HepG2 (cell line): ENCODE data around the gene ASPRV1. TPM values are rescaled to one million over a fixed set of nuclear protein-coding genes. Genes with fewer than 3 reads are reported as not detected.

Experiments used
- EED ChIP-seq: sonication (generic); formaldehyde crosslinking; IDR thresholded peaks from 2 replicates; pipeline ENCODE4 v1.5.0; 2020; ENCODE audit warnings: mild to moderate bottlenecking, missing genetic modification reagents
- HOXA5 ChIP-seq: sonication (generic); formaldehyde crosslinking; IDR thresholded peaks from 2 replicates; pipeline ENCODE4 v1.4.0; 2020; ENCODE audit warnings: missing genetic modification reagents
- IRX3 ChIP-seq: sonication (generic); formaldehyde crosslinking; IDR thresholded peaks from 2 replicates; pipeline ENCODE4 v1.8.1; 2023; ENCODE audit warnings: mild to moderate bottlenecking, low read depth, missing genetic modification reagents, borderline replicate concordance
- MYNN ChIP-seq: sonication (generic); formaldehyde crosslinking; IDR thresholded peaks from 2 replicates; pipeline ENCODE4 v1.4.0; 2020; ENCODE audit warnings: mild to moderate bottlenecking, low read depth, missing genetic modification reagents
- ZNF224 ChIP-seq: sonication (generic); formaldehyde crosslinking; IDR thresholded peaks from 2 replicates; pipeline ENCODE4 v1.5.0; 2020; ENCODE audit warnings: mild to moderate bottlenecking, missing genetic modification reagents
- ZNF563 ChIP-seq: sonication (generic); formaldehyde crosslinking; IDR thresholded peaks from 2 replicates; pipeline ENCODE4 v1.8.0; 2022; ENCODE audit warnings: mild to moderate bottlenecking, moderate library complexity, missing genetic modification reagents
- ZNF605 ChIP-seq: sonication (generic); formaldehyde crosslinking; IDR thresholded peaks from 2 replicates; pipeline ENCODE4 v1.8.0; 2022; ENCODE audit warnings: mild to moderate bottlenecking, missing genetic modification reagents
- ZNF713 ChIP-seq: sonication (generic); formaldehyde crosslinking; IDR thresholded peaks from 2 replicates; pipeline ENCODE4 v1.4.0; 2020; ENCODE audit warnings: mild to moderate bottlenecking, missing genetic modification reagents
- ZNF878 ChIP-seq: sonication (generic); formaldehyde crosslinking; IDR thresholded peaks from 2 replicates; pipeline ENCODE4 v1.8.1; 2023; ENCODE audit warnings: mild to moderate bottlenecking, missing genetic modification reagents, moderate library complexity
- polyA plus RNA-seq, 8 experiments: library from polyadenylated mRNA; depleted of rRNA in 3 of 8; stranded (reverse) in 7 of 8; unstranded in 1 of 8; fragments of >200 nt; fragmentation: Illumina TruSeq in 4 of 8; extraction: Trizol in 4 of 8; gene quantifications; 2 replicates each; pipeline versions ENCODE4 v1.2.1 to v1.2.3, GENCODE V29; 2011 to 2016; ENCODE audit warnings: low read depth in 4 of 8, missing spikeins in 1 of 8, mixed read lengths in 1 of 8; ENCODE audit not compliant: insufficient read depth in 1 of 8
- total RNA-seq, 5 experiments: library from RNA; depleted of rRNA; stranded (reverse); fragments of >200 nt; fragmentation: Illumina TruSeq; extraction: Trizol; gene quantifications; 2 replicates each; pipeline ENCODE4 v1.2.3, GENCODE V29; 2016; ENCODE audit warnings: low read depth in 1 of 5
- TF ChIP-seq, protein P1 (sequence below): IDR thresholded peaks from 2 replicates; pipeline ENCODE4 v1.6.1; 2016; ENCODE audit warnings: missing genetic modification reagents, missing compliant biosample characterization
- TF ChIP-seq, protein P2 (sequence below): sonication (generic); formaldehyde crosslinking; IDR thresholded peaks from 2 replicates; pipeline ENCODE4 v1.9.0; 2022; ENCODE audit warnings: missing genetic modification reagents, mild to moderate bottlenecking, borderline replicate concordance
- TF ChIP-seq, protein P3 (sequence below), 2 experiments: sonication (generic) in 1 of 2; formaldehyde crosslinking in 1 of 2; IDR thresholded peaks; 2 replicates each; pipeline versions ENCODE4 v1.6.1 to v1.9.0; 2014 to 2022; ENCODE audit warnings: antibody characterized with exemption in 1 of 2, borderline replicate concordance in 1 of 2, inconsistent platforms in 1 of 2, low read depth in 1 of 2, missing genetic modification reagents in 1 of 2

ASPRV1 gene
- total and polyA plus RNA-seq, 2 of the 13 experiments (the other 11 are each of a cell fraction or from before 2014, with no cell fraction given), result 0.40 to 0.48 TPM

DNA sequence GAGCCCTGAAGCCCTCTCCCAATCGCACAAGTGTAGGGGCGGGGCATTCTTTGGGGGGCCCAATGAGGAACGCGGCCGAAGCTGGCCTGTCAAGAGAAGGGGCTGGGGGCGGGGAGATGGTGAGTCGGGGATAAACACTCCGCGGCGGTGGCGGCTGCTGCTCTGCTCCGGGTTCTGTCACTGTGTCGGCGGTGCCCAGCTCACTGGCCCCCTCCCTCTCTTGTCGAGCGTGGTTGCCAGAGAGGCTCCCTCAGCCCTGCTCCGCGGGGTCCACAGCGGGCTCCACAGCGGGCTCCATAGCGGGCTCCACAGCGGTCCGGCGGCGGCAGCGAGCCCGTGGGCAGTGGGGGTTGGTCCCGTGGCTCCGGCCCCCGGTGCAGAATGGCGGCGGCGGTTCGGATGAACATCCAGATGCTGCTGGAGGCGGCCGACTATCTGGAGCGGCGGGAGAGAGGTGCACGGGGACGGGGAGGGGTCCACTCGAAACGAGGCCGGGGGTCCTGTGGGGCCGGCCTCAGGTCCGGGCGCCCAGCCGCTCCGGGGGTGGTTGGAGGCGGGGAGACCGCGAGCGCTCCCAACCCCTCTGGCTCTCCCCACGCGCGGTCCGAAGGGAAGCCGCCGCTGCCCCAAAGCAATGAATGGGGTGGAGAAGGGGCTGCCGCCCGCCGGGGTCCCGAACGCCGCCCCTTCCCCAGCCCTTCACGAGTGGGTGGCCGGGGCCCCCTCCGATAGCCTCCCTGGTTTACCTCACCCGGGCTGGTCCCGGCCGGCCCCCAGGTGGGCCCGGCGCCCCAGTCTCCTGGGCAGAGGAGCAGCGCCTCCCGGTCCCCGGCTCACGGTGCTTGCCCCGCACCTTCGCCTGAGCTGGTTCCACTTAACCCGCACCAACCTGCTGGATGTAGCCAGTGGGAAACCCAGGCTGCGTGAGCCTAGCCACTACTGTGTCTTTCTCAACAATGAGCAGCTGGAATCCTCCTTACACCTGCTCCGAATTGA lies 46.2 kb downstream of the ASPRV1 start, which contains the start of gene MXD1 (continued):
- TF ChIP-seq ZNF563, result peak; percentile 50; the same call in 1 of the 2 replicates
- no peak for TF ChIP-seq IRX3 (CRISPR knock-in tag)
- no peak for TF ChIP-seq ZNF713 (CRISPR knock-in tag)
- TF ChIP-seq ZNF878, result no peak
- TF ChIP-seq HOXA5 (CRISPR knock-in tag), result no peak
- no peak for TF ChIP-seq ZNF224 (CRISPR knock-in tag)
- TF ChIP-seq, protein P1, sequence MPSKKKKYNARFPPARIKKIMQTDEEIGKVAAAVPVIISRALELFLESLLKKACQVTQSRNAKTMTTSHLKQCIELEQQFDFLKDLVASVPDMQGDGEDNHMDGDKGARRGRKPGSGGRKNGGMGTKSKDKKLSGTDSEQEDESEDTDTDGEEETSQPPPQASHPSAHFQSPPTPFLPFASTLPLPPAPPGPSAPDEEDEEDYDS (CRISPR knock-in tag), result peak; percentile 89
- TF ChIP-seq, protein P2, sequence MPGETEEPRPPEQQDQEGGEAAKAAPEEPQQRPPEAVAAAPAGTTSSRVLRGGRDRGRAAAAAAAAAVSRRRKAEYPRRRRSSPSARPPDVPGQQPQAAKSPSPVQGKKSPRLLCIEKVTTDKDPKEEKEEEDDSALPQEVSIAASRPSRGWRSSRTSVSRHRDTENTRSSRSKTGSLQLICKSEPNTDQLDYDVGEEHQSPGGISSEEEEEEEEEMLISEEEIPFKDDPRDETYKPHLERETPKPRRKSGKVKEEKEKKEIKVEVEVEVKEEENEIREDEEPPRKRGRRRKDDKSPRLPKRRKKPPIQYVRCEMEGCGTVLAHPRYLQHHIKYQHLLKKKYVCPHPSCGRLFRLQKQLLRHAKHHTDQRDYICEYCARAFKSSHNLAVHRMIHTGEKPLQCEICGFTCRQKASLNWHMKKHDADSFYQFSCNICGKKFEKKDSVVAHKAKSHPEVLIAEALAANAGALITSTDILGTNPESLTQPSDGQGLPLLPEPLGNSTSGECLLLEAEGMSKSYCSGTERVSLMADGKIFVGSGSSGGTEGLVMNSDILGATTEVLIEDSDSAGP (CRISPR knock-in tag), result peak; percentile 1; the same call in 1 of the 2 replicates
- peak; percentile 39; the same call in 1 of the 2 replicates for TF ChIP-seq EED (CRISPR knock-in tag)
- TF ChIP-seq ZNF605, result peak; percentile 6; the same call in 1 of the 2 replicates
- TF ChIP-seq, protein P3, sequence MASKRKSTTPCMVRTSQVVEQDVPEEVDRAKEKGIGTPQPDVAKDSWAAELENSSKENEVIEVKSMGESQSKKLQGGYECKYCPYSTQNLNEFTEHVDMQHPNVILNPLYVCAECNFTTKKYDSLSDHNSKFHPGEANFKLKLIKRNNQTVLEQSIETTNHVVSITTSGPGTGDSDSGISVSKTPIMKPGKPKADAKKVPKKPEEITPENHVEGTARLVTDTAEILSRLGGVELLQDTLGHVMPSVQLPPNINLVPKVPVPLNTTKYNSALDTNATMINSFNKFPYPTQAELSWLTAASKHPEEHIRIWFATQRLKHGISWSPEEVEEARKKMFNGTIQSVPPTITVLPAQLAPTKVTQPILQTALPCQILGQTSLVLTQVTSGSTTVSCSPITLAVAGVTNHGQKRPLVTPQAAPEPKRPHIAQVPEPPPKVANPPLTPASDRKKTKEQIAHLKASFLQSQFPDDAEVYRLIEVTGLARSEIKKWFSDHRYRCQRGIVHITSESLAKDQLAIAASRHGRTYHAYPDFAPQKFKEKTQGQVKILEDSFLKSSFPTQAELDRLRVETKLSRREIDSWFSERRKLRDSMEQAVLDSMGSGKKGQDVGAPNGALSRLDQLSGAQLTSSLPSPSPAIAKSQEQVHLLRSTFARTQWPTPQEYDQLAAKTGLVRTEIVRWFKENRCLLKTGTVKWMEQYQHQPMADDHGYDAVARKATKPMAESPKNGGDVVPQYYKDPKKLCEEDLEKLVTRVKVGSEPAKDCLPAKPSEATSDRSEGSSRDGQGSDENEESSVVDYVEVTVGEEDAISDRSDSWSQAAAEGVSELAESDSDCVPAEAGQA (IDR thresholded peaks at IDR 0.05; ENCODE audit: low read depth), result no peak
- TF ChIP-seq, protein P3 (CRISPR knock-in tag; IDR thresholded peaks at IDR 0.05; ENCODE audit: borderline replicate concordance), result no peak
- peak; percentile 41; the same call in 1 of the 2 replicates for TF ChIP-seq MYNN (CRISPR knock-in tag)
